Testis (tissue), 2 donors: ENCODE results near the gene MPHOSPH9.

Source experiments
- CTCF ChIP-seq, 3 experiments: fragments of 450-650 bp in 2 of 3; fragments of 200-600 bp in 1 of 3; sonication (generic) in 1 of 3; IDR thresholded peaks; one replicate each; pipeline ENCODE4 v1.5.1; 2016 to 2019; ENCODE audit warnings: antibody characterized with exemption in 3 of 3, mild to moderate bottlenecking in 2 of 3, moderate library complexity in 1 of 3
- POLR2A ChIP-seq: fragments of 450-650 bp; IDR thresholded peaks from one replicate; pipeline ENCODE4 v1.6.1; 2017; ENCODE audit warnings: antibody characterized with exemption, mild to moderate bottlenecking, moderate library complexity

- TF ChIP-seq POLR2A (no peak), CTCF (IDR thresholded peaks at IDR 0.05) (no peak)
Measured at GRCh38 chr12:123163227-123163626, 69.7 kb downstream of the MPHOSPH9 start.
